ENCODE data around the gene TMEM9. TPM values are rescaled to one million over a fixed set of nuclear protein-coding genes. Genes with fewer than 3 reads are reported as not detected.

Gene TMEM9
- total RNA-seq, 4 donors from 2014 or later, result 88.9 to 190 (median 133) TPM

GRCh38 chr1:201128962-201129361, 25.3 kb downstream of the TMEM9 start:
- intact Hi-C loops (cut with DNase I), result no loop called here
- no peak overlapping the region for H3K27ac ChIP-seq
- no peak for DNase-seq
- H3K4me3 ChIP-seq (replicated peaks in 1 of 3), result no peak overlapping the region
- no peak for TF ChIP-seq POLR2A (IDR thresholded peaks at IDR 0.05)
- no peak for TF ChIP-seq CTCF (IDR thresholded peaks at IDR 0.05)
- 96 to 97% methylated on average over 13 of the region's 13 CpGs for WGBS, 2 donors
- H3K36me3 ChIP-seq, result no peaks in the 10 kb centered on the region
- H3K27me3 ChIP-seq, result no peaks in the 10 kb centered on the region
- no peaks in the 10 kb centered on the region for H3K9me3 ChIP-seq
- H3K4me1 ChIP-seq, result no peaks in the 10 kb centered on the region

DNA sequence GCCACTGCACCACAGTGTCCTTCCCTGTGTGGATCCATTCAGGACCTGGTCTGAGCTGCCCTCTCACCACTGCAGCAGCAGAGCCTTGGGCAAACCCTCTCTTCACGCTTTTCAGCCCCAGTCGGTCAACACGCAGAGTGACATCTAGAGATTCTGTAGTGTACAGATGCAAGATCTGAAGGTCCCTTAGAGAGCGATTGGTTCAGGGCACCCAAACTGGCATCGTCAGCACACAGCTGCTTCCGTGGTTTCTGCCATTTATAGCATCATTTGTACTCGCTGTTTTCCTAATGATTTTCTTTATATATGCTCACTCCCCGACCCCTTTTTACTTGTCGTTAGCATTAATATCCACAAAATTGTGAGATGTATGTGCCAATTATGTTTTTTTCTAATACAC, 25.8 kb downstream of the TMEM9 start:
- no peak for DNase-seq
- intact Hi-C loops (cut with DNase I), result no loop called here
- TF ChIP-seq CTCF (IDR thresholded peaks at IDR 0.05), result no peak
- no peak for TF ChIP-seq POLR2A (IDR thresholded peaks at IDR 0.05)
- WGBS, 2 donors, result 94 to 96% methylated on average over 9 of the region's 9 CpGs
- no peak overlapping the region for H3K27ac ChIP-seq
- no peaks in the 10 kb centered on the region for H3K4me1 ChIP-seq
- H3K9me3 ChIP-seq, result no peaks in the 10 kb centered on the region
- no peak overlapping the region for H3K4me3 ChIP-seq (replicated peaks in 1 of 3)
- H3K36me3 ChIP-seq, result no peaks in the 10 kb centered on the region
- H3K27me3 ChIP-seq, result no peaks in the 10 kb centered on the region

GRCh38 chr1:201127755-201128455, 26.4 kb downstream of the TMEM9 start:
- intact Hi-C loops (cut with DNase I), result no loop called here
- 89 to 95% methylated on average over 16 of the region's 17 CpGs for WGBS, 2 donors
- Histone ChIP-seq H3K4me1 (no peaks in the 10 kb centered on the region), H3K9me3 (no peaks in the 10 kb centered on the region), H3K27ac (no peak overlapping the region), H3K27me3 (no peaks in the 10 kb centered on the region), H3K4me3 (replicated peaks in 1 of 3) (no peak overlapping the region), H3K36me3 (no peaks in the 10 kb centered on the region)
- DNase-seq, result no peak
- no peak for TF ChIP-seq POLR2A (IDR thresholded peaks at IDR 0.05)
- no peak for TF ChIP-seq CTCF (IDR thresholded peaks at IDR 0.05)

DNA sequence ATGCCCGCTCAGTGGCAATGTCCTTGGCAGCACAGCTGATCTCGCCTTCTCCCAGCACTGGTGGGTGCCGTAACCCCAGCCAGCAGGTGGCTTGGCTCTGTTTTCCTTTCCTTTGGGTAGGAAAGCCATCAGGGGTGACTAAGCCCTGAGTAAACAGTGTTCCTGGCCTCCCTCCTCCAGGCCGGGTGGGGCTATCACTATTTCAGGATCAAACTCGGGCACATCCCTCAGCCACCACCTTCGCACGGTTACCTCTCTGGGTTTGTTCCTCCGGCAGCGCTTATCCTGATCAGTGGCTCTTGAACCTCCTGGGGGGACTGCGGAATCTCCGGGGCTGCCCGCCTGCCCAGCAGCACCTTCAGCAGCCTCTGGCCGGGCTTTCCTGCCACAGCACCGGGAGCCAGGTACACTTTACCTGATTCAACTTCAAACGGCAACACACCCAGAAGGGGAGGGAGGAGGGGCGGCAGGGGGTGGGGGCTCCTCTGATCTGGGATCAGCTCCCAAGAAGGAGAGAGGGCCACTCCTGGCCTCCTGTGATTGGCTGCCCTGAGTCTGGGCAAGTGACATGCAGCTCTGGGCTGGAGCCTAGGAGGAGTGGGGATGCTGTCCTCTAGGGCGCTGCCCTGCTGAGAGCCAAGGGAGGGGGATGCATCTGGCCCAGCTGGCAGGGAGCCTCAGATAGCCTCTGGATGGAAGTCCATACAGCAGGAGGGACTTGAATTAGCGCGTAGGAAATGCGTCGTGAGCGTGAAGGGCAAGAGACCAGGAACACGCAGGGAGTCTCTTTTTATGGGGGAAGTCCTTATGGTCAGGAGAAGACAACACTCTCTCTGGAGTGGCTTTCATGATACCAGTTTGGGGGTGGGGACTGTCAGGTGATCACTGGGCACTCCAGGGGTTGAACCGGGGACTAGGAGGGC, 27.2 kb downstream of the TMEM9 start, which contains the start of gene ASCL5:
ASCL5 (minus strand) TSS at position 353 of the 923 bp plus-strand sequence. CDS start 11,812 bp downstream, outside the sequence.
- 56 to 67% methylated on average over 18 to 24 of the region's 24 CpGs for WGBS, 2 donors
- no peak for TF ChIP-seq CTCF (IDR thresholded peaks at IDR 0.05)
- TF ChIP-seq POLR2A (IDR thresholded peaks at IDR 0.05), result no peak
- H3K4me3 ChIP-seq (replicated peaks in 1 of 3), result no peak within 1 kb of the TSS
- DNase-seq, result no peak
- no peaks in the 10 kb centered on the region for H3K27me3 ChIP-seq
- no peak within 1 kb of the TSS for H3K27ac ChIP-seq
- no peaks in the 10 kb centered on the region for H3K9me3 ChIP-seq
- intact Hi-C loops (cut with DNase I), result no loop called here
- no peaks in the 10 kb centered on the region for H3K4me1 ChIP-seq
- no peaks in the 10 kb centered on the region for H3K36me3 ChIP-seq

- no peak overlapping the region for H3K27ac ChIP-seq
- intact Hi-C loops (cut with DNase I), result no loop called here
- WGBS, 2 donors, result 62 to 64% methylated on average over 3 of the region's 3 CpGs
- H3K9me3 ChIP-seq, result no peaks in the 10 kb centered on the region
- H3K27me3 ChIP-seq, result no peaks in the 10 kb centered on the region
- no peak for DNase-seq
- H3K4me3 ChIP-seq (replicated peaks in 1 of 3), result no peak overlapping the region
- no peaks in the 10 kb centered on the region for H3K36me3 ChIP-seq
- no peak for TF ChIP-seq POLR2A (IDR thresholded peaks at IDR 0.05)
- TF ChIP-seq CTCF (IDR thresholded peaks at IDR 0.05), result no peak
- H3K4me1 ChIP-seq, result no peaks in the 10 kb centered on the region
Observed at GRCh38 chr1:201126463-201126831, 27.8 kb downstream of the TMEM9 start.
